Body of pancreas (tissue), 4 donors: ENCODE measurements around the gene KLHL17.

Experiments used
- CTCF ChIP-seq, 7 experiments: fragments of 450-650 bp in 4 of 7; fragments of 200-600 bp in 3 of 7; sonication (generic) in 3 of 7; IDR thresholded peaks; one replicate each; pipeline ENCODE4 v1.5.1; 2016 to 2019; ENCODE audit warnings: antibody characterized with exemption in 7 of 7
- POLR2A ChIP-seq, 3 donors: fragments of 450-650 bp; IDR thresholded peaks; one replicate each; pipeline ENCODE4 v1.6.1; 2016; ENCODE audit warnings: antibody characterized with exemption in 3 of 3, mild to moderate bottlenecking in 2 of 3

GRCh38 chr1:983798-984475, 23.6 kb downstream of the KLHL17 start:
- TF ChIP-seq CTCF (IDR thresholded peaks at IDR 0.05) (peak; percentile 54 to 98 (median 69)), POLR2A (IDR thresholded peaks at IDR 0.05) (no peak)
